HG03095 (cell line): Measurements from ENCODE around the gene NT5C2.
"Not testable (repeated sequence)": the region's sequence is repeated elsewhere in the genome, so short reads cannot be mapped to it uniquely, and the experiment has no call there.

Experiments used
- ATAC-seq: cut with Tn5 transposase; IDR thresholded peaks from one replicate; pipeline ENCODE4 v1.9.1; 2021; ENCODE audit warnings: moderate library complexity; ENCODE audit not compliant: unreplicated experiment

NT5C2 gene

GRCh38 chr10:103193107-103193819 lies at the start of gene NT5C2:
TSS of gene NT5C2 (minus strand) at chr10:103193272. CDS start at chr10:103174958, 18,314 bp downstream.
- peak; percentile 66 for ATAC-seq

GRCh38 chr10:103241262-103242011 lies 48.4 kb upstream of the NT5C2 start:
- no peak for ATAC-seq

- ATAC-seq: no peak
These were observed 45.6 kb upstream of the NT5C2 start for GRCh38 chr10:103238506-103239252.

- no peak for ATAC-seq
These were observed 42.7 kb upstream of the NT5C2 start for GRCh38 chr10:103235775-103236174.

GRCh38 chr10:103232772-103233488 lies 39.9 kb upstream of the NT5C2 start:
- ATAC-seq: no peak

- no peak for ATAC-seq
These were observed 39.1 kb upstream of the NT5C2 start for GRCh38 chr10:103232131-103232673.

- ATAC-seq: no peak
These were observed 38.0 kb upstream of the NT5C2 start for GRCh38 chr10:103231047-103231551.

GRCh38 chr10:103227416-103227815 lies 34.3 kb upstream of the NT5C2 start:
- ATAC-seq: no peak

GRCh38 chr10:103225939-103226338 lies 32.9 kb upstream of the NT5C2 start:
- ATAC-seq: no peak

GRCh38 chr10:103224721-103225120 lies 31.6 kb upstream of the NT5C2 start:
- not testable (repeated sequence) for ATAC-seq

- ATAC-seq: no peak
These were observed 31.1 kb upstream of the NT5C2 start for GRCh38 chr10:103224133-103224532.

- ATAC-seq: not testable (repeated sequence)
These were observed 23.3 kb upstream of the NT5C2 start for GRCh38 chr10:103216362-103216761.

GRCh38 chr10:103215601-103216000 lies 22.5 kb upstream of the NT5C2 start:
- ATAC-seq: no peak

GRCh38 chr10:103210262-103210661 lies 17.2 kb upstream of the NT5C2 start:
- not testable (repeated sequence) for ATAC-seq

GRCh38 chr10:103207643-103208042 lies 14.6 kb upstream of the NT5C2 start:
- not testable (repeated sequence) for ATAC-seq

GRCh38 chr10:103207141-103207540 lies 14.1 kb upstream of the NT5C2 start:
- no peak for ATAC-seq

GRCh38 chr10:103206715-103207114 lies 13.6 kb upstream of the NT5C2 start:
- ATAC-seq: not testable (repeated sequence)

- ATAC-seq: not testable (repeated sequence)
These were observed 12.3 kb upstream of the NT5C2 start for GRCh38 chr10:103205401-103205800.

GRCh38 chr10:103204353-103205255 lies 11.5 kb upstream of the NT5C2 start:
- ATAC-seq: no peak
